ES-I3 (cell line): ENCODE data around the gene NPHP4.

ENCODE experiments used
- H3K36me3 ChIP-seq: 2 replicates; pipeline ENCODE4 v1.6.1; 2013; ENCODE audit warnings: mild to moderate bottlenecking, low read length, control low read depth, moderate library complexity; ENCODE audit not compliant: insufficient read depth
- H3K4me1 ChIP-seq: 2 replicates; pipeline ENCODE4 v1.6.1; 2013; ENCODE audit warnings: mild to moderate bottlenecking, control low read depth, low read length; ENCODE audit not compliant: insufficient read depth
- H3K9ac ChIP-seq: 2 replicates; pipeline ENCODE4 v1.6.1; 2013; ENCODE audit warnings: low read depth, mild to moderate bottlenecking, low read length, moderate library complexity
- H3K9me3 ChIP-seq: 2 replicates; pipeline ENCODE4 v1.6.1; 2013; ENCODE audit warnings: mild to moderate bottlenecking, low read length, moderate library complexity; ENCODE audit not compliant: control insufficient read depth, insufficient read depth

Gene NPHP4

GRCh38 chr1:5832916-5833895 is 159.0 kb downstream of the NPHP4 start:
- Histone ChIP-seq H3K4me1 (peaks cover 7% of the 10 kb centered on the region), H3K9me3 (no peaks in the 10 kb centered on the region), H3K9ac (no peak overlapping the region), H3K36me3 (no peaks in the 10 kb centered on the region)

GRCh38 chr1:5831600-5832335 is 160.5 kb downstream of the NPHP4 start:
- H3K9ac ChIP-seq, result no peak overlapping the region
- peaks cover 7% of the 10 kb centered on the region for H3K4me1 ChIP-seq
- no peaks in the 10 kb centered on the region for H3K9me3 ChIP-seq
- H3K36me3 ChIP-seq, result no peaks in the 10 kb centered on the region

- H3K9ac ChIP-seq, result no peak overlapping the region
- no peaks in the 10 kb centered on the region for H3K36me3 ChIP-seq
- H3K9me3 ChIP-seq, result no peaks in the 10 kb centered on the region
- peaks cover 7% of the 10 kb centered on the region for H3K4me1 ChIP-seq
Measured at GRCh38 chr1:5830771-5831599, 161.2 kb downstream of the NPHP4 start.

- H3K36me3 ChIP-seq, result no peaks in the 10 kb centered on the region
- peaks cover 7% of the 10 kb centered on the region for H3K4me1 ChIP-seq
- no peak overlapping the region for H3K9ac ChIP-seq
- H3K9me3 ChIP-seq, result no peaks in the 10 kb centered on the region
Measured at GRCh38 chr1:5829414-5829813, 162.8 kb downstream of the NPHP4 start.

GRCh38 chr1:5828308-5828935 is 163.8 kb downstream of the NPHP4 start:
- Histone ChIP-seq H3K4me1 (peaks cover 7% of the 10 kb centered on the region), H3K9me3 (no peaks in the 10 kb centered on the region; the same call in 1 of the 2 replicates), H3K36me3 (no peaks in the 10 kb centered on the region), H3K9ac (no peak overlapping the region)

- peaks cover 7% of the 10 kb centered on the region for H3K4me1 ChIP-seq
- no peaks in the 10 kb centered on the region; the same call in 1 of the 2 replicates for H3K9me3 ChIP-seq
- no peak overlapping the region for H3K9ac ChIP-seq
Measured at GRCh38 chr1:5827516-5827915, 164.7 kb downstream of the NPHP4 start.

GRCh38 chr1:5826601-5827000 is 165.6 kb downstream of the NPHP4 start:
- H3K9ac ChIP-seq, result no peak overlapping the region
- H3K9me3 ChIP-seq, result no peaks in the 10 kb centered on the region; the same call in 1 of the 2 replicates
- peaks cover 3% of the 10 kb centered on the region for H3K4me1 ChIP-seq
- H3K36me3 ChIP-seq, result no peaks in the 10 kb centered on the region

More at GRCh38 chr1:5827516-5827915, 164.7 kb downstream of the NPHP4 start:
- H3K36me3 ChIP-seq, result no peaks in the 10 kb centered on the region

GRCh38 chr1:5822726-5823125 is 169.5 kb downstream of the NPHP4 start:
- Histone ChIP-seq H3K9ac (no peak overlapping the region), H3K4me1 (no peaks in the 10 kb centered on the region), H3K9me3 (no peaks in the 10 kb centered on the region; the same call in 1 of the 2 replicates), H3K36me3 (no peaks in the 10 kb centered on the region)

- Histone ChIP-seq H3K9me3 (no peaks in the 10 kb centered on the region; the same call in 1 of the 2 replicates), H3K4me1 (no peaks in the 10 kb centered on the region), H3K36me3 (no peaks in the 10 kb centered on the region), H3K9ac (no peak overlapping the region)
Measured at GRCh38 chr1:5822266-5822665, 170.0 kb downstream of the NPHP4 start.

- Histone ChIP-seq H3K9ac (no peak overlapping the region), H3K4me1 (no peaks in the 10 kb centered on the region), H3K36me3 (no peaks in the 10 kb centered on the region), H3K9me3 (no peaks in the 10 kb centered on the region; the same call in 1 of the 2 replicates)
Measured at GRCh38 chr1:5821540-5822176, 170.6 kb downstream of the NPHP4 start.

- no peaks in the 10 kb centered on the region; the same call in 1 of the 2 replicates for H3K9me3 ChIP-seq
- no peak overlapping the region for H3K9ac ChIP-seq
- no peaks in the 10 kb centered on the region for H3K36me3 ChIP-seq
- no peaks in the 10 kb centered on the region for H3K4me1 ChIP-seq
Measured at GRCh38 chr1:5820026-5820421, 172.2 kb downstream of the NPHP4 start.

- Histone ChIP-seq H3K9ac (no peak overlapping the region), H3K9me3 (no peaks in the 10 kb centered on the region; the same call in 1 of the 2 replicates), H3K36me3 (no peaks in the 10 kb centered on the region), H3K4me1 (no peaks in the 10 kb centered on the region)
Measured at GRCh38 chr1:5819391-5820025, 172.7 kb downstream of the NPHP4 start.

- Histone ChIP-seq H3K9me3 (no peaks in the 10 kb centered on the region), H3K4me1 (no peaks in the 10 kb centered on the region), H3K36me3 (no peaks in the 10 kb centered on the region), H3K9ac (no peak overlapping the region)
Measured at GRCh38 chr1:5818755-5819154, 173.5 kb downstream of the NPHP4 start.
